KMS-11 (cell line): ENCODE measurements around the gene RBM20.
"Not testable (repeated sequence)": the region's sequence is repeated elsewhere in the genome, so short reads cannot be mapped to it uniquely, and the experiment has no call there.

Experiments used
- H2AFZ ChIP-seq: fragments of 200-600 bp; sonication (generic); 2 replicates; pipeline ENCODE4 v1.6.1; 2016; ENCODE audit warnings: antibody characterized with exemption, mixed run types, low read depth
- H3K27ac ChIP-seq: fragments of 200-600 bp; sonication (generic); 2 replicates; pipeline ENCODE4 v1.6.1; 2016; ENCODE audit warnings: mild to moderate bottlenecking, mixed run types
- H3K27me3 ChIP-seq: fragments of 200-600 bp; sonication (generic); 2 replicates; pipeline ENCODE4 v1.6.1; 2017; ENCODE audit warnings: mild to moderate bottlenecking, low read depth, mixed run types, moderate library complexity; ENCODE audit not compliant: insufficient read depth
- H3K36me3 ChIP-seq: fragments of 200-600 bp; sonication (generic); 2 replicates; pipeline ENCODE4 v1.6.1; 2017; ENCODE audit warnings: mild to moderate bottlenecking, mixed run types; ENCODE audit not compliant: insufficient read depth
- H3K4me1 ChIP-seq: fragments of 200-600 bp; sonication (generic); 2 replicates; pipeline ENCODE4 v1.6.1; 2016; ENCODE audit warnings: mild to moderate bottlenecking, low read depth, mixed run types; ENCODE audit not compliant: poor library complexity, severe bottlenecking
- H3K4me2 ChIP-seq: fragments of 200-600 bp; sonication (generic); 2 replicates; pipeline ENCODE4 v1.7.0; 2016; ENCODE audit warnings: mild to moderate bottlenecking, mixed run types
- H3K4me3 ChIP-seq: fragments of 200-600 bp; sonication (generic); IDR thresholded peaks from 2 replicates; pipeline ENCODE4 v1.6.1; 2017; ENCODE audit warnings: low read depth, low read length, mixed read lengths; ENCODE audit not compliant: insufficient read depth
- H3K79me2 ChIP-seq: fragments of 200-600 bp; sonication (generic); 2 replicates; pipeline ENCODE4 v1.6.1; 2016; ENCODE audit warnings: low read depth, mixed run types; ENCODE audit not compliant: insufficient read depth
- H3K9ac ChIP-seq: fragments of 200-600 bp; sonication (generic); 2 replicates; pipeline ENCODE4 v1.6.1; 2016; ENCODE audit warnings: mild to moderate bottlenecking, mixed run types
- H4K20me1 ChIP-seq: fragments of 200-600 bp; sonication (generic); 2 replicates; pipeline ENCODE4 v1.6.1; 2016; ENCODE audit warnings: mild to moderate bottlenecking, mixed run types; ENCODE audit not compliant: insufficient read depth
- TF ChIP-seq, protein P1 (sequence below): fragments of 200-600 bp; sonication (generic); conservative IDR thresholded peaks from 2 replicates; pipeline ENCODE4 v1.6.1; 2017; ENCODE audit warnings: low read depth, mild to moderate bottlenecking, antibody characterized with exemption, low read length, moderate library complexity, mixed read lengths

The RBM20 gene

GRCh38 chr10:110608087-110608486, 36.0 kb upstream of the RBM20 start:
- no peak overlapping the region for H2AFZ ChIP-seq
- no peak overlapping the region for H3K27ac ChIP-seq
- H3K9ac ChIP-seq, result no peak overlapping the region
- TF ChIP-seq, protein P1, sequence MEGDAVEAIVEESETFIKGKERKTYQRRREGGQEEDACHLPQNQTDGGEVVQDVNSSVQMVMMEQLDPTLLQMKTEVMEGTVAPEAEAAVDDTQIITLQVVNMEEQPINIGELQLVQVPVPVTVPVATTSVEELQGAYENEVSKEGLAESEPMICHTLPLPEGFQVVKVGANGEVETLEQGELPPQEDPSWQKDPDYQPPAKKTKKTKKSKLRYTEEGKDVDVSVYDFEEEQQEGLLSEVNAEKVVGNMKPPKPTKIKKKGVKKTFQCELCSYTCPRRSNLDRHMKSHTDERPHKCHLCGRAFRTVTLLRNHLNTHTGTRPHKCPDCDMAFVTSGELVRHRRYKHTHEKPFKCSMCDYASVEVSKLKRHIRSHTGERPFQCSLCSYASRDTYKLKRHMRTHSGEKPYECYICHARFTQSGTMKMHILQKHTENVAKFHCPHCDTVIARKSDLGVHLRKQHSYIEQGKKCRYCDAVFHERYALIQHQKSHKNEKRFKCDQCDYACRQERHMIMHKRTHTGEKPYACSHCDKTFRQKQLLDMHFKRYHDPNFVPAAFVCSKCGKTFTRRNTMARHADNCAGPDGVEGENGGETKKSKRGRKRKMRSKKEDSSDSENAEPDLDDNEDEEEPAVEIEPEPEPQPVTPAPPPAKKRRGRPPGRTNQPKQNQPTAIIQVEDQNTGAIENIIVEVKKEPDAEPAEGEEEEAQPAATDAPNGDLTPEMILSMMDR, result no peak
- no peak overlapping the region for H3K4me3 ChIP-seq
- no peak overlapping the region for H3K4me2 ChIP-seq
- H3K4me1 ChIP-seq, result peaks cover 19% of the 10 kb centered on the region
- no peaks in the 10 kb centered on the region for H3K27me3 ChIP-seq
- H4K20me1 ChIP-seq, result no peaks in the 10 kb centered on the region
- H3K79me2 ChIP-seq, result no peaks in the 10 kb centered on the region
- no peaks in the 10 kb centered on the region for H3K36me3 ChIP-seq

DNA sequence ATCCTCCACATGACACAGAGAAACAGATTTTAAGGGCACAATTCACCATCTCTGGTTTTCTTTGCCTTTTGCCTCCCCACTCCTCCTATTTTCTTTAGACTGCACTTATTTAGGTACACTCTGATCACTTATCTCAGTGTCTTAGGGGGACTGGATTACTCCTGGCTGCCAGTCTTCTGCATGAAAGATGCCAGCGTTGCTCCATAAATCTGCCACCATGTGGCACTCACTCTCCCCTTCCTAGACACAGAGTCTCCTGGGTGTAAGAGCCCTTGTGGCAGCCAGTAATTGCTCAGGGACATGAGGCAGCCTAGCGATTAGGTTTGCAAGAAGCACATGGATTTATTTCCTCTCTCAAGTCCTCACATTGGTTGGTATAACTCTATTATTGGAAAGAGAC, 34.5 kb upstream of the RBM20 start:
- Histone ChIP-seq H3K27ac (no peak overlapping the region), H3K4me2 (no peak overlapping the region), H2AFZ (no peak overlapping the region)

GRCh38 chr10:110610308-110610774, 33.8 kb upstream of the RBM20 start:
- TF ChIP-seq, protein P1, result peak; percentile 92
- no peaks in the 10 kb centered on the region for H3K36me3 ChIP-seq
- H4K20me1 ChIP-seq, result no peaks in the 10 kb centered on the region
- H3K4me3 ChIP-seq, result no peak overlapping the region
- no peak overlapping the region for H3K27ac ChIP-seq
- H3K79me2 ChIP-seq, result no peaks in the 10 kb centered on the region
- no peak overlapping the region for H2AFZ ChIP-seq
- no peak overlapping the region for H3K9ac ChIP-seq
- H3K27me3 ChIP-seq, result no peaks in the 10 kb centered on the region
- peaks cover 16% of the 10 kb centered on the region for H3K4me1 ChIP-seq
- no peak overlapping the region for H3K4me2 ChIP-seq

More for the DNA sequence above, 34.5 kb upstream of the RBM20 start:
- no peaks in the 10 kb centered on the region for H3K27me3 ChIP-seq
- H3K79me2 ChIP-seq, result no peaks in the 10 kb centered on the region
- H3K4me3 ChIP-seq, result no peak overlapping the region
- no peaks in the 10 kb centered on the region for H4K20me1 ChIP-seq
- peaks cover 16% of the 10 kb centered on the region for H3K4me1 ChIP-seq
- TF ChIP-seq, protein P1, result no peak
- no peak overlapping the region for H3K9ac ChIP-seq
- H3K36me3 ChIP-seq, result no peaks in the 10 kb centered on the region

DNA sequence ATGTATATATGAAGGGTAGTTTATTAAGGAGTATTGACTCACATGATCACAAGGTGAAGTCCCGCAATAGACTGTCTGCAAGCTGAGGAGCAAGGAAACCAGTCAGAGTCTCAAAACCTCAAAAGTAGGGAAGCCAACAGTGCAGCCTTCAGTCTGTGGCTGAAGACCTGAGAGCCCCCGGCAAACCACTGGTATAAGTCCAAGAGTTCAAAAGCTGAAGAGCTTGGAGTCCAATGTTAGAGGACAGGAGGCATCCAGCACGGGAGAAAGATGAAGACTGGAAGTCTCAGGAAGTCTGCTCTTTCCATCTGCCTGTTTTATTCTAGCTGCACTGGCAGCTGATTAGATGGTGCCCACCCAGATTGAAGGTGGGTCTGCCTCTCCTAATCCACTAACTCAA, 33.4 kb upstream of the RBM20 start:
- H4K20me1 ChIP-seq, H3K4me2 ChIP-seq, H3K36me3 ChIP-seq, H3K4me3 ChIP-seq, H3K27ac ChIP-seq, H3K27me3 ChIP-seq, H3K79me2 ChIP-seq, H3K9ac ChIP-seq, H2AFZ ChIP-seq: not testable (repeated sequence)
- peaks cover 16% of the 10 kb centered on the region for H3K4me1 ChIP-seq

- Histone ChIP-seq H3K4me3 (no peak overlapping the region), H2AFZ (no peak overlapping the region), H3K9ac (no peak overlapping the region), H3K79me2 (no peaks in the 10 kb centered on the region), H3K4me1 (peaks cover 16% of the 10 kb centered on the region), H3K36me3 (no peaks in the 10 kb centered on the region), H4K20me1 (no peaks in the 10 kb centered on the region), H3K27ac (no peak overlapping the region), H3K4me2 (no peak overlapping the region), H3K27me3 (no peaks in the 10 kb centered on the region)
- TF ChIP-seq, protein P1, result no peak
Observed at GRCh38 chr10:110612087-110612486, 32.0 kb upstream of the RBM20 start.
